ENCODE results near the gene ZSWIM7.

Gene ZSWIM7

DNA sequence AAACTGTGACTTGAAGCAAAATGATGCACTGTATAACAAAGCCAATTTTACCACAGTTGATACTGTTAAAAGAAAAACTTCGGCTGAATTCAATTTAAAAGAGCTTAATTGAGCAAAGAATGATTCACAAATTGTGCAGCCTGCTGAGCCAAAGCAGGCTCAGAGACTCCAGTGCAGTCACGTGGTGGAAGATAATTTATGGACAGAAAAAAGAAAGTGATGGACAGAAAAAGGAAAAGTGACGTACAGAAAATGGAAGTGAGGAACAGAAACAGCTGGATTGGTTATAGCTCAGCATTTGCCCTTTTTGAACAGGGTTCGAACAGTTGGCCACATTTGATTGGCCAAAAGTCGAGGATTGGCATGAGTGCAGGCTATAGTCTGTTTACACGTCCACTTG, 25.7 kb downstream of the ZSWIM7 start:
- peaks cover 15% of the 10 kb centered on the region for H3K27me3 Mint-ChIP-seq (ENCODE audit: low read depth)
- no peak overlapping the region for H3K27ac Mint-ChIP-seq
- no peaks in the 10 kb centered on the region for H3K9me3 Mint-ChIP-seq
- no peak overlapping the region for H3K4me3 Mint-ChIP-seq
- peaks cover 2% of the 10 kb centered on the region for H3K4me1 Mint-ChIP-seq (ENCODE audit: low read depth)
- H3K36me3 Mint-ChIP-seq (ENCODE audit: low read depth), result peaks cover 2% of the 10 kb centered on the region

- peaks cover 2% of the 10 kb centered on the region for H3K4me1 Mint-ChIP-seq (ENCODE audit: low read depth)
- H3K4me3 Mint-ChIP-seq, result no peak overlapping the region
- H3K36me3 Mint-ChIP-seq (ENCODE audit: low read depth), result peaks cover 2% of the 10 kb centered on the region
- peaks cover 22% of the 10 kb centered on the region for H3K27me3 Mint-ChIP-seq (ENCODE audit: low read depth)
- H3K27ac Mint-ChIP-seq, result no peak overlapping the region
- H3K9me3 Mint-ChIP-seq, result no peaks in the 10 kb centered on the region
Observed at GRCh38 chr17:15973016-15973415, 26.5 kb downstream of the ZSWIM7 start.

DNA sequence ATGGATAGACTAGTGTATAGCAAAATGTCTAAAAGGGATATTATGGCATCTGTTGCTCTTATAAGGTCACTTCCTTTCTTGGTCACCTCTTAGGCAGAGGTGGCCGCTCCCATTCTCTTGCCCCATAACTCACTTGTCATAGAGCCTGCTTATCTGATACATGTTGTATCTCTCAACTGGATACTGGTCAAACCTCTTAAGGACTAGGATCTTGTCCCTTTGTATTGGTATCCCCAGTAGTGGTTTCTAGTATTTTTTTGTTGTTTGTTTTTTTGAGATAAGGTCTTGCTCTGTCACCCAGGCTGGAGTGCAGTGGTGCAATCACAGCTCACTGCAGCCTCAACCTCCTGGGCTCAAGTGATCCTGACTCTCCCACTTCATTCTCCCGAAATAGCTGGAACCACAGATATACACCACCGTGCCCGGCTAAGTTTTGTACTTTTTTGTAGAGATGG, 27.0 kb downstream of the ZSWIM7 start:
- H3K36me3 Mint-ChIP-seq (ENCODE audit: low read depth), result peaks cover 2% of the 10 kb centered on the region
- H3K4me1 Mint-ChIP-seq (ENCODE audit: low read depth), result peaks cover 2% of the 10 kb centered on the region
- peaks cover 27% of the 10 kb centered on the region for H3K27me3 Mint-ChIP-seq (ENCODE audit: low read depth)
- H3K9me3 Mint-ChIP-seq, result no peaks in the 10 kb centered on the region
- H3K4me3 Mint-ChIP-seq, result no peak overlapping the region
- H3K27ac Mint-ChIP-seq, result no peak overlapping the region

GRCh38 chr17:15971882-15972281, 27.6 kb downstream of the ZSWIM7 start:
- no peaks in the 10 kb centered on the region for H3K9me3 Mint-ChIP-seq
- H3K4me3 Mint-ChIP-seq, result no peak overlapping the region
- peaks cover 27% of the 10 kb centered on the region for H3K27me3 Mint-ChIP-seq (ENCODE audit: low read depth)
- peaks cover 1% of the 10 kb centered on the region for H3K36me3 Mint-ChIP-seq (ENCODE audit: low read depth)
- peaks cover under 1% of the 10 kb centered on the region for H3K4me1 Mint-ChIP-seq (ENCODE audit: low read depth)
- no peak overlapping the region for H3K27ac Mint-ChIP-seq

- Mint-ChIP-seq H3K9me3 (no peaks in the 10 kb centered on the region), H3K36me3 (ENCODE audit: low read depth) (no peaks in the 10 kb centered on the region), H3K4me3 (no peak overlapping the region), H3K27me3 (ENCODE audit: low read depth) (peaks cover 32% of the 10 kb centered on the region), H3K4me1 (ENCODE audit: low read depth) (no peaks in the 10 kb centered on the region), H3K27ac (no peak overlapping the region)
Observed at GRCh38 chr17:15971098-15971678, 28.3 kb downstream of the ZSWIM7 start.

DNA sequence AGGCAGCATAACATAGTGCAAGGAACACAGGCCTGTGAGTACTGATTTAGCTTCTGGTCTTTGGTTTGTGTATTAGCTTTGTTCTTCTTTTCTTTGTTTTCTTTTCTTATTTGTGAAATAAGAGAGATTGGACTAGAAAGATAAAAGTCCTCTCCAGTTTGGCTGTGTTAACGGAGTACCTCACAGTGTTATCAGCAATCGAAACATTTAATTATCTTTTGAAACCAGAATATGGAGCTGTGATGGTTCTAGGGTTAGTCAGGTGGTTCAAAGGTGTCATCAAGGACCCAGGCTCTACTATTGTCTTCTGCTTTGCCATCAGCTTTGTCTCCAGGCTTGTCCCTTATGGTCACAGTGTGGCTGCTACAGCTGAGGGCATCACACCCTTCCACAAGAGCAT, 29.0 kb downstream of the ZSWIM7 start:
- no peaks in the 10 kb centered on the region for H3K9me3 Mint-ChIP-seq
- no peaks in the 10 kb centered on the region for H3K4me1 Mint-ChIP-seq (ENCODE audit: low read depth)
- no peaks in the 10 kb centered on the region for H3K36me3 Mint-ChIP-seq (ENCODE audit: low read depth)
- peaks cover 36% of the 10 kb centered on the region for H3K27me3 Mint-ChIP-seq (ENCODE audit: low read depth)
- H3K27ac Mint-ChIP-seq, result no peak overlapping the region
- no peak overlapping the region for H3K4me3 Mint-ChIP-seq

DNA sequence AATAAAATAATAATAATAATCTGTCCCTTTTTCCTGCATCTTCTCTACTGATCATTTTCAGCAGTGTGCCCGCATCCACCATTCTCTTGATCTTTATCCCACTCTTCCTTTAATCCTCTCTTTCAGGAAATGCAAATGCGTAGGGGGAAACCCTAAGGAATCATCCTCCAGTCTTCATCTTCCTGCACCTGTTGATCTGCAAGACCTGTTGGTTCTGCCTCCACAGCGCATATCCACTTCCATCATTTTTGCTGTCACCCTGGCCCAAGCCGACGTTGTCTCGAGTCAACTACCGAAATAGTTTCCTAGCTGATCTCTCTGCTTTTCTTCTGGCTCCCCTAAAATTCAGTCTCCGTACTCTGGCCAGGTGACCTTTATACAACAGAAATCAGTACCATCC, 30.0 kb downstream of the ZSWIM7 start:
- no peaks in the 10 kb centered on the region for H3K9me3 Mint-ChIP-seq
- H3K27me3 Mint-ChIP-seq (ENCODE audit: low read depth), result peaks cover 42% of the 10 kb centered on the region
- no peak overlapping the region for H3K4me3 Mint-ChIP-seq
- no peaks in the 10 kb centered on the region for H3K4me1 Mint-ChIP-seq (ENCODE audit: low read depth)
- no peak overlapping the region for H3K27ac Mint-ChIP-seq
- no peaks in the 10 kb centered on the region for H3K36me3 Mint-ChIP-seq (ENCODE audit: low read depth)

- H3K27ac Mint-ChIP-seq, result no peak overlapping the region
- H3K4me1 Mint-ChIP-seq (ENCODE audit: low read depth), result no peaks in the 10 kb centered on the region
- no peaks in the 10 kb centered on the region for H3K9me3 Mint-ChIP-seq
- H3K4me3 Mint-ChIP-seq, result no peak overlapping the region
- H3K27me3 Mint-ChIP-seq (ENCODE audit: low read depth), result peaks cover 55% of the 10 kb centered on the region
- H3K36me3 Mint-ChIP-seq (ENCODE audit: low read depth), result no peaks in the 10 kb centered on the region
Observed at GRCh38 chr17:15967706-15968399, 31.7 kb downstream of the ZSWIM7 start.

GRCh38 chr17:15966879-15967248, 32.6 kb downstream of the ZSWIM7 start:
- no peak overlapping the region for H3K27ac Mint-ChIP-seq
- no peaks in the 10 kb centered on the region for H3K4me1 Mint-ChIP-seq (ENCODE audit: low read depth)
- H3K9me3 Mint-ChIP-seq, result no peaks in the 10 kb centered on the region
- H3K27me3 Mint-ChIP-seq (ENCODE audit: low read depth), result peaks cover 58% of the 10 kb centered on the region
- no peak overlapping the region for H3K4me3 Mint-ChIP-seq
- no peaks in the 10 kb centered on the region for H3K36me3 Mint-ChIP-seq (ENCODE audit: low read depth)

DNA sequence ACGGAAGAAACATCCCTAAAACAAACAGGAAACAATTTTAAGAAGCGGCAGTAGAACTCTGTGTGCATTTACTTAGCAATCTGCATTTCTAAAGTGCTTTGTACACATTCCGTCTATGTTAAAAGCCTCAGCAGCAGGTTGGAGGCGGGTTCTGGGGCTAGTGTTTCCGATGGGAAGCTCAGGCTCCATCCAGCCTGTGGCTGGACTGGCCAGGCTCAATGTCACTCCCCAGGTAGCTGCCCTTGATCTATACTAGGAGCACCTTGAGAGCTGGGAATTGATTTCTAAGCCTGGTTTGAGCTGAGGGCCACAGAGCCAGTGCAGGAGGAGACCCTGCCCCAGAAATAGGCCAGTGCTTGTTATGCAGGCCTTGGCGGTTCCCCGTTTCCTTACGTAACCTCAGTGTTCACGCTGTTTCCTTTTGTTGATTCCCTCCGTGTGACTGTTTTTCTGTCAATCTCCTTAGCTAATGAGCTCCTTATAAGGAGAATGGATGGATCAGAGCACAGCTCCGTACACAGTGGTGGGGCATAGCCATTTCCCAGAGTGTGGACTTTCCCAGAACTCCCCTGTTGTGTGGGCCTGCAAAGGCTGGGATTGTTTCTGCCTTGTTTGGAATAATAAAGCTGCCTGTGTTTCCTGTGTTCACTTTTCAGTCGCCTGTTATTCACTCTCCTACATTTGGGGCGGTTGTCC, 33.2 kb downstream of the ZSWIM7 start:
- no peaks in the 10 kb centered on the region for H3K9me3 Mint-ChIP-seq
- no peak overlapping the region for H3K27ac Mint-ChIP-seq
- H3K4me1 Mint-ChIP-seq (ENCODE audit: low read depth), result no peaks in the 10 kb centered on the region
- H3K27me3 Mint-ChIP-seq (ENCODE audit: low read depth), result peaks cover 61% of the 10 kb centered on the region
- H3K4me3 Mint-ChIP-seq, result no peak overlapping the region
- H3K36me3 Mint-ChIP-seq (ENCODE audit: low read depth), result no peaks in the 10 kb centered on the region

- Mint-ChIP-seq H3K4me3 (no peak overlapping the region), H3K27me3 (ENCODE audit: low read depth) (peaks cover 58% of the 10 kb centered on the region), H3K4me1 (ENCODE audit: low read depth) (no peaks in the 10 kb centered on the region), H3K27ac (no peak overlapping the region), H3K9me3 (no peaks in the 10 kb centered on the region), H3K36me3 (ENCODE audit: low read depth) (no peaks in the 10 kb centered on the region)
Observed at GRCh38 chr17:15965528-15965927, 34.0 kb downstream of the ZSWIM7 start.

DNA sequence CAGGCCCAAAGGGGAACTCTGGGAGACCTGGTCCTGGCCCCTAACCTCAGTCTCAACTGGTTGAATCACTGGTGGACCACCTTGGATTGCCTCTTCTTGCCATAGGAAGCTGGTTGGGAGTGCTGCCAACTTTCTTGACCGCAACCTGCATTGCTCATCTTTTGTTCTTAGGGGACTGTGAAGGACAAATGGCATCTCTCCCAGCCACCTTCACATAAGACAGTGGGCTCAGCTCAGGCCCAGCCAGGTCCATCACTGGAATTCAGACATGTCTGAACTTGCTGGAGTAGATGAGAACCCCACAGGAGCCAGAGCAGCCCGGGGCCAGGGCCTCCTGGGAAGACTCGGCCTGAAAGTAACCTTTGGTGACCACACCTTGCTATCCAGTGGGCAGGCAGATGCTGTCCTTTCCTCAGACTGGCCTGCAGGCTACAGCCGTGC, 35.8 kb downstream of the ZSWIM7 start:
- Mint-ChIP-seq H3K27me3 (ENCODE audit: low read depth) (peaks cover 53% of the 10 kb centered on the region), H3K27ac (no peak overlapping the region), H3K4me3 (no peak overlapping the region), H3K36me3 (ENCODE audit: low read depth) (no peaks in the 10 kb centered on the region), H3K4me1 (ENCODE audit: low read depth) (peaks cover 8% of the 10 kb centered on the region), H3K9me3 (no peaks in the 10 kb centered on the region)

DNA sequence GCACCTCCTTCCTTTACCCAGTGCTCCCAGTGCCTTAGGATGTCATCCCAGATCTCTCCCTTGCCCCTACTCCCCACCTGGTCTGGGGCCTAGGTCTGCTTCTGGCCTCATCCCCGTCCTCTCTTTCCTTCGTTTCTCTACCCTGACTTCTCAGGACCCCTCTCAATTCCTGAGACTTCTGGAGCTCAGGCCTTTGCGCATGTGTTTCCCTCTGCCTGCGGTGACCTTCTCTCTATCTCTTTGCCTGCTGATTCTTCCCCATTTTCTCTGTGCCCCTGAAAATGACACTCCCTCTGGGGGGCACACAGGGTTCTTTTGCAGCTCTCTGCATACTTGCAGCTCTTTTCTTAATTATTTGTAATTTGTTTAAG, 41.0 kb downstream of the ZSWIM7 start:
- Mint-ChIP-seq H3K9me3 (no peaks in the 10 kb centered on the region), H3K4me1 (ENCODE audit: low read depth) (peaks cover 18% of the 10 kb centered on the region), H3K4me3 (no peak overlapping the region), H3K36me3 (ENCODE audit: low read depth) (no peaks in the 10 kb centered on the region), H3K27me3 (ENCODE audit: low read depth) (peaks cover 56% of the 10 kb centered on the region), H3K27ac (no peak overlapping the region)

DNA sequence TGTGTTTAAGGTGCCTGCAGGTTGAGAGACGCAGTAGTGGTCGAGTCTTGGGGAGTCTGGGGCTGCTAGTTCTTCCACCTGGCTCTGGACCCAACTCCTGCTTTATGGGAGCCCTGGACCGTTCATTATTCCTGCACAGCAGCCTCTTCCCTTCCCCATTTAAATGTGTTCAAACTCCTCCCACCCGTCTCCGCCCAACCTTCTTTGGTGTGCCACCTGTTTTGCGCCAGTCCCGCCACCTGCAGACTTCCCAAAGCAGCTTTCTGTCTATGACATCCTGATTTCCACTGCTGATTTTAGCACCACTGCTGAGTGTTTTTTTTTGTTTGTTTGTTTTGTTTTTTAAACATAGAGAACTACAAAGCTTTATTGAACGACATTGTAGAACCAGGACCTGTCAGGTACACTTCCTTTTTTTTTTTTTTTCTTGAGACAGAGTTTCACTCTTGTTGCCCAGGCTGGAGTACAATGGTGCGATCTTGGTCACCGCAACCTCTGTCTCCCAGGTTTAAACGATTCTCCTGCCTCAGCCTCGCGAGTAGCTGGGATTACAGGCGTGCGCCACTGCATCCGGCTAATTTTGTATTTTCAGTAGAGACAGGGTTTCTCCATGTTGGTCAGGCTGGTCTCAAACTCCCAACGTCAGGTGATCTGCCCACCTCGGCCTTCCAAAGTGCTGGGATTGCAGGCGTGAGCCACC, 41.7 kb downstream of the ZSWIM7 start:
- H3K36me3 Mint-ChIP-seq (ENCODE audit: low read depth), result no peaks in the 10 kb centered on the region
- H3K4me3 Mint-ChIP-seq, result no peak overlapping the region
- H3K4me1 Mint-ChIP-seq (ENCODE audit: low read depth), result peaks cover 19% of the 10 kb centered on the region
- H3K27ac Mint-ChIP-seq, result no peak overlapping the region
- H3K9me3 Mint-ChIP-seq, result no peaks in the 10 kb centered on the region
- peaks cover 54% of the 10 kb centered on the region for H3K27me3 Mint-ChIP-seq (ENCODE audit: low read depth)

DNA sequence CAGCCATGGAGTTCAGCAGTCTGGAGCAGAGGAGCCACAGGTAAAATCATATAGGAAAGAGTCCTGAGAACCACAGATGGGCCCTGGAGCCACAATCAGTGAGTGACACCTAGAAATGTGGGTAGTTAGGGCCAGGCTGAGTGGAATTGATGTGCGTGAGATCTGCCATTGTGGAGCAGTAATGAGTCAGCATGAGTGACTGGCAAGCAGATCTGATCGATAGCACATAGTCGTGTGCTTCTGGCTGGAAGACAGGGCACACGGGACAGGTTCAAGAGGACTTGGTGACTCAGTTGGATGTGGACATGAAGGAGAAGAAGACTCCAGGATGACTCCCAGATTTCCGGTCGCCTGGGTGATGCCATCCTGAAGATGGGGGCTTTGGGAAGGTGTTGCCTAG, 42.3 kb downstream of the ZSWIM7 start:
- Mint-ChIP-seq H3K36me3 (ENCODE audit: low read depth) (no peaks in the 10 kb centered on the region), H3K9me3 (no peaks in the 10 kb centered on the region), H3K4me1 (ENCODE audit: low read depth) (peaks cover 19% of the 10 kb centered on the region), H3K4me3 (no peak overlapping the region), H3K27me3 (ENCODE audit: low read depth) (peaks cover 58% of the 10 kb centered on the region), H3K27ac (no peak overlapping the region)
